Caki2 (cell line): ENCODE data around the gene RILPL1. TPM values are rescaled to one million over a fixed set of nuclear protein-coding genes. Genes with fewer than 3 reads are reported as not detected.
A peak's percentile ranks its signal among the peaks of the same experiment; 100 is the strongest.
"Not testable (repeated sequence)": the region's sequence is repeated elsewhere in the genome, so short reads cannot be mapped to it uniquely, and the experiment has no call there.

Source experiments
- DNase-seq: peaks from one replicate; pipeline ENCODE4 v3.0.0-alpha.2; 2015; ENCODE audit warnings: low read depth
- in situ Hi-C: cut with HindIII; loops from 2 replicates; pipeline ENCODE4 v1.10.0; 2016; ENCODE audit warnings: low sequenced_read_pairs, low pct_unique_long_range_greater_than_20kb, mixed read lengths
- total RNA-seq: library from RNA; depleted of rRNA; stranded (reverse); fragments of >200 nt; shearing (Covaris generic); gene quantifications from 2 replicates; pipeline ENCODE4 v1.2.3, GENCODE V29; 2014; ENCODE audit warnings: low replicate concordance; rRNA removed

RILPL1 gene, protein sequence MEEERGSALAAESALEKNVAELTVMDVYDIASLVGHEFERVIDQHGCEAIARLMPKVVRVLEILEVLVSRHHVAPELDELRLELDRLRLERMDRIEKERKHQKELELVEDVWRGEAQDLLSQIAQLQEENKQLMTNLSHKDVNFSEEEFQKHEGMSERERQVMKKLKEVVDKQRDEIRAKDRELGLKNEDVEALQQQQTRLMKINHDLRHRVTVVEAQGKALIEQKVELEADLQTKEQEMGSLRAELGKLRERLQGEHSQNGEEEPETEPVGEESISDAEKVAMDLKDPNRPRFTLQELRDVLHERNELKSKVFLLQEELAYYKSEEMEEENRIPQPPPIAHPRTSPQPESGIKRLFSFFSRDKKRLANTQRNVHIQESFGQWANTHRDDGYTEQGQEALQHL
- total RNA-seq, result 7.8 and 13.9 TPM in 2 replicates

DNA sequence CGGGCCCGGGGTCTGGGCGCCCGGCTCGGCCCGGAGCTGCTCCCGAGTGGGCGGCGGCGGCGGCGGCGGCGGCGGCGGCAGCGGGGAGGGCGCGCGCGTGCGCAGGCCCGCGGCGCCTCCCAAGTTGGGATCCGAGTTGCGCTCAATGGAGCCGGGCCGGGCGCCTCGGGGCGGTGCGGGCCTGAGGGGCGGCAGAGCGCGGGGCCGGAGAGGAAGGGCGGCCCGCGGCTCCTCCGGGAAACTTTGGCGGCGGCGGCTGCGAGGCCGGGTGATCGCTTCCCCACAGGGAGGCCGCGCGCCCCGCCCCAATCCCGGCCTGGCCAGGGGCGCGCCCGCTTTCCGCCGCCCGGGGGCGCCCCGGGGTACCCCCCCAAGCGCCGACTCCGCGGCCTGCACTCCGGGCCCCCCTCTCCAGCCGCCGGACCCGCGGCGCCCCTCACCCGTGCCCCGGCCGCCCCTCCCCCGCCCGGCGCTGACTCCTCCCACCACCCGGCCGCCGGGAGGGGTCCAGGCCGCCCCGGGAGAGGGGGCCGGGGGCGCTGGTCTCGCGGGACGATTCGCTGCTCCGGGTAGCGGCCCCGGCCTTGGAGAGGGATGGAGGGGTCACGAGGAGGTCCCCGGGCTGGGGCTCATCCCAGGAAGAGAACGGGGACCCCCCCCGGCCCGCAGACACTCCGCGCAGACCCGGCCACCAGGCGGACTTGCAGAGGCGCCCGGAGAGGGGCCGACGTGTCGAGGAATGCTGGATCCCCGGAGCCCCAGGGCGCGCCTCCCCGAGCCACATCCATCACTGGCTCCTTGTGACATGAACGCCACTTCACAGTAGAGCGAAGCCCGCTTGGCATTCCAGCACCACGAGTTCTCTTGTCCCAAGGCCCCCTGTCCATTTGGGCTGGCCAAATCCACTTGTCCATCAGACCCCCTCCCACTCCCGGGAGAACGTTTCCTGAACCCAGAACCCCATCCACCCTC, at the start of gene RILPL1:
Gene RILPL1 (minus strand): TSS at position 48 of the 972 bp plus-strand sequence. CDS start 237 bp downstream, outside the sequence.
- in situ Hi-C loops, result no loop called here
- peak; percentile 74 for DNase-seq

DNA sequence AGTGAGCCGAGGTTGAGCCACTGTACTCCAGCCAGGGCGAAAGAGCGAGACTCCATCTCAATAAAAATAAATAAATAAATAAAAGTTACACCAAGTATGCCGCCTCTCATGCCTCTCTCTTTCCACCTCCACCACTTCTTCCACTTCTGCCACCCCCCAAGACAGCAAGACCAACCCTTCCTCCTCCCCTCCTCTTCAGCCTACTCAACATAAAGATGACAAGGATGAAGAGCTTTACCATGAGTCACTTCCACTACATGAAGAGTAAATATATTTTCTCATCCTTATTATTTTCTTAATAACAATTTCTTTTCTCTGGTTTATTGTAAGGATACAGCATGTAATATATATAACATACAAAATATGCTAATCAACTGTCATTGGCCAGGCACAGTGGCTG, 47.3 kb upstream of the RILPL1 start:
- no peak for DNase-seq
- in situ Hi-C loops, result no loop called here

DNA sequence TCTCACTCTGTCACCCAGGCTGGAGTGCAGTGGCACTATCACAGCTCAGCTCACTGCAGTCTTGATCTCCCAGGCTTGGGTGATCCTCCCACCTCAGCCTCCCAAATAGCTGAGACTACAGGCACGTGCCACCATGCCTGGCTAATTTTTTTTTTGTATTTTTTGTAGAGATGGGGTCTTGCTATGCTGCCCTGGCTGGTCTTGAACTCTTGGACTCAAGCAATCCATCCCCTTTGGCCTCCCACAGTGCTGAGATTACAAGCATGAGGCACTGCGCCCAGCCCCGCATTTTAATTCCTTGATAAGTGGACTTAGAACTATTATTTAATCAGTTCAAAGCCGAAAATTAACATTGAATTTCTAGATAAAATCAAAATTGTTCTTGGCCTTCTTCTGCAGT, 45.3 kb upstream of the RILPL1 start:
- in situ Hi-C loops, DNase-seq: not testable (repeated sequence)

DNA sequence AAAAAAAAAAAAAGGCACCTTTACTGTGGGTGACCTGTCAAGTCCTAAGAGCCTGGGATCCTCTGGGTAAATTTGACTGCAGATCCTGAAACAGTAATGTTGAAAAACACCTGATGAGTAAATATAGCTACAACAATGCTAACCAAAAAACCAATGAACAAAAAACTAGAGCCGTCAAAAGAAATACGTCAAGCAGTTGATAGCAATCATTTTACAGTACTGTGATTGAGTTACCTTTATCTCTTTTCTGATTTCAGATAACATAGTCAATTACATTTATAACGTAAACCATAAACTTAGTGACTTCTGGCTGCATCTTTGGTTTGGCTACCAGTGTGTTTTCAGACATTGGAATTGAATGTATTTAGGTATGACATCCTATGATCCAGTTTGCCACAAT, 44.7 kb upstream of the RILPL1 start:
- in situ Hi-C loops, result no loop called here
- DNase-seq, result no peak

DNA sequence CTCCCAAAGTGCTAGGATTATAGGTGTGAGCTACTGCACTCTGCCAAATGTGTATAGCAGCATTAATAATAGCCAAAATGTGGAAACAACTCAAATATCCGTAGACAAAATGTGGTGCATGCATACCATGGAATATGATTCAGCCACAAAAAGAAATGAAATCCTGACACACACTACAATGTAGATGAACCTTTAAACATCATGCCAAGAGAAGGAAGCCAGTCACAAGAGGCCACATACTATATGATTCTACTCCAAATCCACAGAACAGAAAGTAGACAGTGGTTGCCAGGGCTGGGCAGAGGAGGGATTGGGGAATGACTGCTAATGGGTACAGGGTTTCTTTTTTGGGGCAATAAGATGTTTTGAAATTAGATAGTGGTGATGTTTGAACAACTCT, 43.1 kb upstream of the RILPL1 start:
- DNase-seq, result no peak
- in situ Hi-C loops, result no loop called here

DNA sequence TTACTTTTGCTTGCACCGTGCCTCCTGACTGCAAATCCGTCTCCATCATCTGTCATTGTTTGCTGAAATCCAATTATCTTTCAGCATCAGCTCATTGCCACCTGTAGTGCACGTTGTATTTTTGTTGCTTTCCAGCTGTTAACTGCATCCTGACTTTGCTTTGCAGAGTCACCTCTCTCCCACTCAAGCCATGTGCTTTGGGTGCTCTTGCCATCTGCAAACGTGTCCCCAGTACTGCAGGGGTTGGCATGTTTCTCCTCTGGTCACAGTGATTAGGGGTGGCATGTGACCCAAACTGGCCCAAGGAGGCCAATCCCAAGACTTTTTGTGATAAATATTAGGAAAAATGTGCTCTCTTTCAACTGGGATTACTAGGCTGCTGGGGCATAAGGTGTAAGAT, 40.4 kb upstream of the RILPL1 start:
- in situ Hi-C loops, result no loop called here
- no peak for DNase-seq

- no peak for DNase-seq
- in situ Hi-C loops, result no loop called here
These were observed 38.9 kb upstream of the RILPL1 start for GRCh38 chr12:123572391-123572790.

GRCh38 chr12:123571343-123571813, 37.9 kb upstream of the RILPL1 start:
- DNase-seq, result no peak
- in situ Hi-C loops, result no loop called here

DNA sequence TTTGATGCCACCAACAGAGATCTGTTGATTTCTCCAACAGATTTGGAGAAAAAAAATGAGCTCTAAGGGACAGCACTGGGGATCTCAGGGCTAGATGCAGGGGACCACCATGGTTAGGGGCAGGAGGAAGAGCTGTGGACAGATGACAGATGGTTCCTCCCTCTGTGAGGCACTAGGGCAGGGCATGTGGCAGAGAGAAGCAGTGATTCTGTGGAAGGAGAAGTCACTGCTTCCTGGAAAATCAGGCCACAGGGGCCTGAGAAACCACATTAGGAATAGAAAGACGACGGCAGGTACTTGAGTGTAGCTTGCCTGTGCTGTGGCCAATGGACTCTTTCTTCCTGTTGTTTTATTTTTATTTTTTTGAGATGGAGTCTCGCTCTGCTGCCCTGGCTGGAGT, 25.9 kb upstream of the RILPL1 start:
- no peak for DNase-seq
- in situ Hi-C loops, result no loop called here

GRCh38 chr12:123558487-123558886, 25.0 kb upstream of the RILPL1 start:
- in situ Hi-C loops, DNase-seq: not testable (repeated sequence)

GRCh38 chr12:123554843-123555242, 21.3 kb upstream of the RILPL1 start:
- DNase-seq, in situ Hi-C loops: not testable (repeated sequence)

- in situ Hi-C loops, DNase-seq: not testable (repeated sequence)
These were observed 20.6 kb upstream of the RILPL1 start for GRCh38 chr12:123554136-123554535.

DNA sequence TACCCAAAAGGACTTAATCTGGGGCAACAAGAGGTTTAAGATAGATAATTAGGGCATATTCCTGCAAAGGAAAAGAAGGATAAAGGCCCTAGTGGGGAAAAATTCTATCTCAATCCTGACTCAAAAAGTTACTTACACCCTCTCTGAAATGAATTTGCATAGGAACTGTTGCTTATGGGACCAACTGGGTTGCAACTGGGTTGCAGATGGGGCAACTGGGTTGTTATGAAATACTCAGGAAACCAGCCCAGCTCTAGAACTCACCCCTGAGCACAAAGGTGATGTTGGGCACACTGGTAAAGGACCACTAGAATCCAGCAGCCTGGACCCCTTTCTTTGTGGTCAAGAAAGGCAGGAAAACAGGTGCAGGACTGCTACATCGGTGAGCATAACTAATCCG, 17.2 kb upstream of the RILPL1 start:
- DNase-seq, result no peak

GRCh38 chr12:123548107-123548506, 14.6 kb upstream of the RILPL1 start:
- no peak for DNase-seq
- in situ Hi-C loops, result no loop called here

More for the DNA sequence above, 17.2 kb upstream of the RILPL1 start:
- in situ Hi-C loops, result no loop called here

DNA sequence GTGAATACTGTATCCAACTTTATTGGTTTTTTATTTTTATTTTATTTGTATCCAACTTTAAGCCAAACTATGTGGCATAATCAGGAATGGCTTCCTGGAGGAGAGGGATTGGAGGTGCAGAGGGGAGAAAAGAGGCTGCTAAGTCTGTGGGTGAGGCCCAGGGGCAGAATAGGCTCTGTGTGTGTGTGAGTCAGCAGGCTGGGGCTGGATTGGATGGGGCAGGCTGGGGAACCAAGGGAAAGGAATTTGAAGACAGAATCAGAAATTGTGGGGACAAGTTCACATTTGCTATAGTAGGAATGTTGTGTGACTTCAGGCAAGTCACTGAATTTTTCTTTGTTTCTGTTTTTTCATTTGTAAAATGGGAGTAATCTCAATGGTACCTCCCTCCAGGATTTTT, 12.8 kb upstream of the RILPL1 start:
- no peak for DNase-seq
- in situ Hi-C loops, result no loop called here

DNA sequence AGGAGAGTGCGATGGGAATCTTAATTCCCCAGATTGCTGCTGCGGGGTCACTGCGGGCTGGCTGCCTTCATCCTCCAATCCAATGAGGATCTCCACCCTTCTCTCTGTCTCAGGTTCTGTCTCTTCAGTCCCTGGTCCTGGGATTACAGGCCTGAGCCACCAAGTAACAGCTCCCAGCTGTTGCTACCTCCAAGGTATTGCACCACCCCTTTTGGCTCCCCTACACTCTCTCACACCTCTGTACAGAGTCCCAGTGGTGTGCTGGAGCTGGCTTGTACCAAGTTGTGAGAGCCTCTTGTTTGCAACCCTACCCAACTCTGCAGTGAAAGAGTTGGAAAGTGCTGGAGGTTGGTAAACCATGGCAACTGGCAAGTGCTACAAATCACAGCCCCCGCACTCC, 10.0 kb upstream of the RILPL1 start:
- no peak for DNase-seq
- in situ Hi-C loops, result no loop called here

GRCh38 chr12:123540899-123541662, 7.6 kb upstream of the RILPL1 start:
- in situ Hi-C loops, result no loop called here
- DNase-seq, result no peak

- DNase-seq, result not testable (repeated sequence)
These were observed 2.4 kb upstream of the RILPL1 start for GRCh38 chr12:123535952-123536351.

More at GRCh38 chr12:123535952-123536351, 2.4 kb upstream of the RILPL1 start:
- in situ Hi-C loops, result not testable (repeated sequence)
